GM12892 (cell line): ENCODE data around the gene SENP6.

Experiments used
- POLR2A ChIP-seq: IDR thresholded peaks from 2 replicates; pipeline ENCODE4 v1.6.1; 2011; ENCODE audit warnings: low read depth, low read length, control low read depth
- POLR2AphosphoS5 ChIP-seq: IDR thresholded peaks from 2 replicates; pipeline ENCODE4 v1.6.1; 2011; ENCODE audit warnings: low read depth, low read length, control low read depth

GRCh38 chr6:75603106-75603420, 1.4 kb downstream of the SENP6 start:
- TF ChIP-seq POLR2A (no peak), POLR2AphosphoS5 (no peak)
